ENCODE measurements around the gene ESPN. TPM values are rescaled to one million over a fixed set of nuclear protein-coding genes. Genes with fewer than 3 reads are reported as not detected.

Gene ESPN
- total RNA-seq, 1 donor from 2014 or later: 6.2 TPM

Other genes starting within 250 kb of the ESPN start
- gene CHD5, start 244.5 kb upstream of the ESPN start, total RNA-seq: 0.83 TPM
- gene RPL22, start 225.2 kb upstream of the ESPN start, total RNA-seq: 595 TPM
- gene RNF207, start 218.7 kb upstream of the ESPN start, total RNA-seq: 63.0 TPM
- gene ICMT, start 188.8 kb upstream of the ESPN start, total RNA-seq: 52.1 TPM
- not detected for gene HES3, start 180.6 kb upstream of the ESPN start, total RNA-seq
- 7.2 TPM for gene GPR153, start 163.7 kb upstream of the ESPN start, total RNA-seq
- 19.1 TPM for gene ACOT7, start 31.0 kb upstream of the ESPN start, total RNA-seq
- gene HES2, start 4.9 kb upstream of the ESPN start, total RNA-seq: 2.1 TPM
- 17.1 TPM for gene TNFRSF25, start 41.4 kb downstream of the ESPN start, total RNA-seq
- 17.7 TPM for gene PLEKHG5, start 66.9 kb downstream of the ESPN start, total RNA-seq
- 41.5 TPM for gene NOL9, start 129.7 kb downstream of the ESPN start, total RNA-seq
- not detected for gene TAS1R1, start 130.5 kb downstream of the ESPN start, total RNA-seq
- 50.4 TPM for gene ZBTB48, start 155.2 kb downstream of the ESPN start, total RNA-seq
- gene KLHL21, start 178.1 kb downstream of the ESPN start, total RNA-seq: 25.8 TPM
- gene PHF13, start 189.0 kb downstream of the ESPN start, total RNA-seq: 10.9 TPM
- gene THAP3, start 200.1 kb downstream of the ESPN start, total RNA-seq: 11.7 TPM

Measured in ureter (tissue), 1 donor.